ENCODE data around the gene CCDC87. TPM values are rescaled to one million over a fixed set of nuclear protein-coding genes. Genes with fewer than 3 reads are reported as not detected.

The CCDC87 gene
- total RNA-seq, 1 experiment from 2014 or later: 1.1 TPM

Other genes starting within 250 kb of the CCDC87 start
- gene BRMS1, start 248.0 kb downstream of the CCDC87 start, total RNA-seq (2021): 50.1 and 50.5 TPM in 2 replicates
- 24.3 and 26.3 TPM in 2 replicates for gene B4GAT1, start 245.4 kb downstream of the CCDC87 start, total RNA-seq (2021)
- gene SLC29A2, start 221.3 kb downstream of the CCDC87 start, total RNA-seq (2021): 29.7 and 29.8 TPM in 2 replicates
- gene NPAS4, start 172.0 kb downstream of the CCDC87 start, total RNA-seq (2021): 1.6 and 1.8 TPM in 2 replicates
- 105 and 106 TPM in 2 replicates for gene MRPL11, start 154.2 kb downstream of the CCDC87 start, total RNA-seq (2021)
- gene PELI3, start 126.2 kb downstream of the CCDC87 start, total RNA-seq (2021): 9.3 and 10.3 TPM in 2 replicates
- 83.1 and 85.3 TPM in 2 replicates for gene DPP3, start 112.6 kb downstream of the CCDC87 start, total RNA-seq (2021)
- gene BBS1, start 82.4 kb downstream of the CCDC87 start, total RNA-seq (2021): 27.2 and 29.5 TPM in 2 replicates
- gene ZDHHC24, start 47.0 kb downstream of the CCDC87 start, total RNA-seq (2021): 8.1 and 8.9 TPM in 2 replicates
- gene ACTN3, start 46.2 kb downstream of the CCDC87 start, total RNA-seq (2021): 45.7 TPM in 2 replicates
- gene CTSF, start 24.5 kb downstream of the CCDC87 start, total RNA-seq (2021): 0.48 and 0.98 TPM in 2 replicates
- gene CCS, start 122 bp upstream of the CCDC87 start, total RNA-seq (2021): 57.5 and 61.1 TPM in 2 replicates
- gene RBM14, start 23.6 kb upstream of the CCDC87 start, total RNA-seq (2021): 164 and 171 TPM in 2 replicates
- gene RBM4, start 45.6 kb upstream of the CCDC87 start, total RNA-seq (2021): 264 and 272 TPM in 2 replicates
- 34.0 and 36.9 TPM in 2 replicates for gene RBM4B, start 84.8 kb upstream of the CCDC87 start, total RNA-seq (2021)
- gene SPTBN2, start 136.2 kb upstream of the CCDC87 start, total RNA-seq (2021): 80.4 and 84.8 TPM in 2 replicates

Measured in H9 (cell line).